ENCODE measurements around the gene IRX6.

DNA sequence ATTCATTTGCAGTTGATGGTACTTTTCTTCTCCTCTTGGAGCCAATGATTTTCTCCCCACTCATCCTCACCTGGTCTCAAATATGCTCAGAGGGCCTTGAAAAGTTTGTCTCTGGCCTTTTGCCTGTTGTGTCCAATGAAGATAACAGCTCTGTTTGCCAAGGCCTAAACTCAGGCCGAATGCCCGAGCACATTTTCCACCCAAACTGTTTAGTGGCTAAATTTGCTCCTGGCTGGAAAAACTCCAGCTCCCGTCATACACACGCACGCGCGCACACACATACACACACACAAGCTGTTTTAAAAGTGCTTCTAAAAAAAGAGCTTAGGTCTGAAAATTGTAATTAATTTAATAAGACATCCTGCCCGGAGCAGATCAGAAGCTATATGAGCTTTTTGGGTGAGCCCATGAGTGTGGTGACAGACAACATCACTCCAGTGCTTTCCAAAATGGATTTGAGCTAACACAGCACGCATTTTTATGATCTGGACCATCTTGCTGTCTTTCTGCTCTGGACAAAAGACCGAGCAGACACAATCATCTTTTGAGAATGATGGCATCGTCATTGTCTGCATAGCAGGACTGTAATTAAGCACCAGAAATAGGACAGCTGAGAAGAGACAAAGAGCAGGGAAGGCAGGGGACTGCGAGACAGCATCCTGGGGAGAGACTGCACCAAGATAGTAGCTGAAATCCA, 48.9 kb downstream of the IRX6 start:
- no peak for TF ChIP-seq POLR2A (IDR thresholded peaks at IDR 0.05; ENCODE audit: low read depth)
- TF ChIP-seq, protein P1, sequence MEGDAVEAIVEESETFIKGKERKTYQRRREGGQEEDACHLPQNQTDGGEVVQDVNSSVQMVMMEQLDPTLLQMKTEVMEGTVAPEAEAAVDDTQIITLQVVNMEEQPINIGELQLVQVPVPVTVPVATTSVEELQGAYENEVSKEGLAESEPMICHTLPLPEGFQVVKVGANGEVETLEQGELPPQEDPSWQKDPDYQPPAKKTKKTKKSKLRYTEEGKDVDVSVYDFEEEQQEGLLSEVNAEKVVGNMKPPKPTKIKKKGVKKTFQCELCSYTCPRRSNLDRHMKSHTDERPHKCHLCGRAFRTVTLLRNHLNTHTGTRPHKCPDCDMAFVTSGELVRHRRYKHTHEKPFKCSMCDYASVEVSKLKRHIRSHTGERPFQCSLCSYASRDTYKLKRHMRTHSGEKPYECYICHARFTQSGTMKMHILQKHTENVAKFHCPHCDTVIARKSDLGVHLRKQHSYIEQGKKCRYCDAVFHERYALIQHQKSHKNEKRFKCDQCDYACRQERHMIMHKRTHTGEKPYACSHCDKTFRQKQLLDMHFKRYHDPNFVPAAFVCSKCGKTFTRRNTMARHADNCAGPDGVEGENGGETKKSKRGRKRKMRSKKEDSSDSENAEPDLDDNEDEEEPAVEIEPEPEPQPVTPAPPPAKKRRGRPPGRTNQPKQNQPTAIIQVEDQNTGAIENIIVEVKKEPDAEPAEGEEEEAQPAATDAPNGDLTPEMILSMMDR (IDR thresholded peaks at IDR 0.05): no peak

All from esophagus muscularis mucosa (tissue), 3 donors.